Measurements from ENCODE around the gene MKRN2. TPM values are rescaled to one million over a fixed set of nuclear protein-coding genes. Genes with fewer than 3 reads are reported as not detected.
"Not testable (repeated sequence)": the region's sequence is repeated elsewhere in the genome, so short reads cannot be mapped to it uniquely, and the experiment has no call there.

Gene MKRN2, protein sequence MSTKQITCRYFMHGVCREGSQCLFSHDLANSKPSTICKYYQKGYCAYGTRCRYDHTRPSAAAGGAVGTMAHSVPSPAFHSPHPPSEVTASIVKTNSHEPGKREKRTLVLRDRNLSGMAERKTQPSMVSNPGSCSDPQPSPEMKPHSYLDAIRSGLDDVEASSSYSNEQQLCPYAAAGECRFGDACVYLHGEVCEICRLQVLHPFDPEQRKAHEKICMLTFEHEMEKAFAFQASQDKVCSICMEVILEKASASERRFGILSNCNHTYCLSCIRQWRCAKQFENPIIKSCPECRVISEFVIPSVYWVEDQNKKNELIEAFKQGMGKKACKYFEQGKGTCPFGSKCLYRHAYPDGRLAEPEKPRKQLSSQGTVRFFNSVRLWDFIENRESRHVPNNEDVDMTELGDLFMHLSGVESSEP
- total RNA-seq = 10 to 100 TPM; 23.9 to 31.7 TPM
- long read RNA-seq, transcript MKRN2-202 (7 exons, 1,436 nt) = minor isoform, 5 of 123 reads
- long read RNA-seq, transcript MKRN2-201 (8 exons, 2,848 nt) = major isoform, 107 of 123 reads
- long read RNA-seq, partial matches to known transcripts = 1 of 123 reads
- long read RNA-seq, other reads (novel, unspliced or antisense) = 9 of 123 reads

DNA sequence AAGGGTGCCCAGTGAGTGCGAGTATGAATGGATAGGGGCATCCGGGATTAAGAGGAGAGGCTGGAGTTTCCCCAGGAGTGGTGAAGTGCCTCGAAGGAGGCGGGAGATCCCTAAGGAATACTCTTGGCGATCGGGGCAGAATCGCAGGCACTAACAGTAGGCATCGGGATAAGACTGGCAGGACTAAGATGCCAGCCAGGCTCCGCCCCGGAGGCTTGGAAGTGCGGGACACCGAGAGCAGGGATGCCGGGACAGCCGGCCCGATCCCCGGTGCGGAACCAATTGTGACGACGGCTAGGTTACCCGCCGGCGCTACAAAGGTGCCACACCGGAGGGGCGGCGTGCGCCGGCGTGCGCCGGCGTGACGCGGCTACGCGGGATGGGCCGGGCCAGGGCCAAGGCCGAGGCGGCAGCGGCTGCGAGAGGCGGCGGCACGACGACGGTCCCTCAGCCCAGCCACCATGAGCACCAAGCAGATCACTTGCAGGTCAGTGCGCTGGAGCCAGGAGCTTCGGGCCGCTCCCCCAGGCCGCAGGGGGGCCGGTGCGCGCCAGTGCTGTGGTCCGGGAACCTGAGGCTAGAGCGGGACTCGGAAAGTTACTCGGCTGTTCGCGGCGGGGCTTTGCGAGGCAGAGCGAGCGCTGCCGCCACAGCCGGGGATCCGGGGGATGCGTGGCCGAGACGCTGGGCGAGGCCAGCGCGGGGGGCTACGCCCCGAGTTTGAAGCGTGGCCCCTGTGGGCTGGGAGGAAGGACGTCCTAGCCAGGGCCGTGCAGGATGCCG, at the start of gene MKRN2:
Gene MKRN2 (plus strand): TSS at position 398 of the 783 bp plus-strand sequence. CDS start 64 bp downstream, at position 462.
- peak; percentile 97 to 98 for ATAC-seq
- intact Hi-C loops (cut with DNase I) = loop anchor here in 1 of 2 donors (5.0 kb wide), 1 partner anchor 105 kb away; the partner anchor contains the start of gene RAF1
- peak; percentile 89 for DNase-seq

- DNase-seq (peak; percentile 26), ATAC-seq (peak; percentile 19 to 72)
- intact Hi-C loops (cut with DNase I) = no loop called here
Measured at GRCh38 chr3:12507591-12508281, 49.2 kb upstream of the MKRN2 start.

DNA sequence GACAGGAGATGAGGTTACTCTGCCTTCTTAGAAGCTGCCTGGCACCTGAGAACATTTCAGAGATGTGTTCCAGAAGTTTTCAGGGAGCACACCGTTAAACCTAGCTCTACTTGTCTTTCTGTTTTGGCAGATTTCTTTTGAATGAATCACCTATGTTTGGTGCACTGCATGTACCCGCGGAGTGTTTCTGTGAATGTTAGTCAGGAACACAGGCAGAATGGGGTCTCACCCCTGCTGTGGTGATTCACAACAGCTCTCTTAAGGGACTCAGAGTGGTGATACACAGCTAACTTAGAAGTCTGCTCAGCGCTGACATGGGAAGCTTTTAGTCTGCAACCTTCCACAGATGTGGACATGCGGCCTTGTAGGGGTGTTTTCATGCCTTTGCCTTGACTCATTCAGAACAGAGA, 48.6 kb upstream of the MKRN2 start:
- ATAC-seq (peak; percentile 34 to 93), DNase-seq (no peak)
- intact Hi-C loops (cut with DNase I) = no loop called here

DNA sequence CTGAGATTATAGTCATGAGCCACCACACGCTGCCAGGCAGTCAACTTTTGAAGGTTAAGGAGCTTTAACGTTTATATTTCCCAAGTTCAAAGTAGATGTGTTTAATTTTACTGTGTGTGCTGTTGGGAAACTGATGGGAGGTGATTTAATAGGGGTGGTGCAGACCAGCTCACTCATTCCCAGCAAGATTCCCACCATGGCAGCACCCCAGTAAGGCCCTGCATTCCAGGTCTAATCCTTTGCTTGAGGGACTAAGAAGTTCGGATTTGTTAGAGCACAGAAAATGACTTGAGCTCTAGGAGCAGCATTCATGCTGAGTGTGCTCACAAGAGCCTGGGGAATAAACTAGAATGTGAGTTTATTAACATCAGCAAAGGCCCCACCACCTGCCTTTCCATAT, 47.4 kb upstream of the MKRN2 start:
- intact Hi-C loops (cut with DNase I) = no loop called here
- no peak for ATAC-seq
- DNase-seq = no peak

GRCh38 chr3:12512534-12513118, 44.3 kb upstream of the MKRN2 start:
- intact Hi-C loops (cut with DNase I) = no loop called here
- ATAC-seq (no peak), DNase-seq (no peak)

- intact Hi-C loops (cut with DNase I) = no loop called here
- ATAC-seq = peak; percentile 86 to 94
Measured at GRCh38 chr3:12513694-12514446, 43.0 kb upstream of the MKRN2 start.

GRCh38 chr3:12515631-12516030, 41.3 kb upstream of the MKRN2 start:
- intact Hi-C loops (cut with DNase I) = no loop called here
- DNase-seq (no peak), ATAC-seq (no peak)

More at GRCh38 chr3:12513694-12514446, 43.0 kb upstream of the MKRN2 start:
- DNase-seq = peak; percentile 35

DNA sequence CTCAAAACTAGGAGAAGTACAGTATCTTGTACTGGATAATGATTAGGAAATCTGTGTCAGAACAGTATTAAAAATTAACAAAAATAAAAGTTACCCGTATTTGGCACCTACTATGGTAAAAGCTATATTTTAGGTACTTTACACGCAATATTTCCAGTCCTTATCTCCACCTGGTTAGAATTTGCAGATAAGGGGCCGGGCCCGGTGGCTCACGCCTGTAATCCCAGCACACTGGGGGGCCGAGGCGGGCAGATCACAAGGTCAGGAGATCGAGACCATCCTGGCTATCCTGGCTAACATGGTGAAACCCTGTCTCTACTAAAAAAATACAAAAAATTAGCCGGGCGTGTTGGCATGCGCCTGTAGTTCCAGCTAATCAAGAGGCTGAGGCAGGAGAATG, 40.0 kb upstream of the MKRN2 start:
- ATAC-seq (no peak), DNase-seq (no peak)
- intact Hi-C loops (cut with DNase I) = no loop called here

- intact Hi-C loops (cut with DNase I) = no loop called here
- DNase-seq (no peak), ATAC-seq (no peak)
Measured at GRCh38 chr3:12518261-12519028, 38.4 kb upstream of the MKRN2 start.

DNA sequence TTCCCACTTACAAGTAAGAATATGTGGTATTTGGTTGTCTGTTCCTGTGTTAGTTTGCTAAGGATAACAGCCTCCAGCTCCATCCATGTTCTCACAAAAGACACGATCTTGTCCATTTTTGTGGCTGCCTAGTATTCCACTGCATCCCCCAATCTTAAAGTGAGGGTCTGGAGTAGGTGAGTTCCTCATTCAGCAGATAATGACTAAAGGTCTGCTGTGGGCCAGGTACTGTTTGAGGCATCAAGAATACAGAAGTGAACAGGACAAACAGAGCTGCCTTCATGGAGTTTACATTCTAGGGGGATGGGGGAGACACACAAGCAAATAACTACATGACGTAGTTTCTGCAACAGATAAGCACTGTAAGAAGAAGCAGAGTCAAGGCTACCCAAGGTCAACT, 35.9 kb upstream of the MKRN2 start:
- DNase-seq = no peak
- ATAC-seq = no peak
- intact Hi-C loops (cut with DNase I) = no loop called here

DNA sequence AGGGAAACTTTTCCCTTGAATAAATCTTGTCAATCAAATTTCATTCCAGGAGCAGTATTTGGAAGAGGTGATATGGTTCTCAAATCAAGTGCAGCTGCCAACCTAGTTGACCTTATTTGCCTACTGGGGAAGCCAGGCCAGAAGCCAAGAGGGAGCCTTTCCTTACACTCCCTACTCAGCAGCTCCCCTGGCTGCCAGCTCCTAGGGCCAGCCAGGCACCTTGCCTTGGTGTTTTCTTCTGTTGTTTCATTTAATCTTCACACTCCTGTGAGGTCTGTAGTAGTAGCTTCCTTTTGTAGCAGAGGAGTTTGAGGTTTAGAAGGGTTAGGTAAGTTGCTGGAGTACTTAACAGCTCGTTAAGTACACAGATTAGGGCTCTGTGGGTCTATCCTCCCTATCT, 34.2 kb upstream of the MKRN2 start:
- DNase-seq (peak; percentile 50), ATAC-seq (peak; percentile 53 to 92)
- intact Hi-C loops (cut with DNase I) = no loop called here

DNA sequence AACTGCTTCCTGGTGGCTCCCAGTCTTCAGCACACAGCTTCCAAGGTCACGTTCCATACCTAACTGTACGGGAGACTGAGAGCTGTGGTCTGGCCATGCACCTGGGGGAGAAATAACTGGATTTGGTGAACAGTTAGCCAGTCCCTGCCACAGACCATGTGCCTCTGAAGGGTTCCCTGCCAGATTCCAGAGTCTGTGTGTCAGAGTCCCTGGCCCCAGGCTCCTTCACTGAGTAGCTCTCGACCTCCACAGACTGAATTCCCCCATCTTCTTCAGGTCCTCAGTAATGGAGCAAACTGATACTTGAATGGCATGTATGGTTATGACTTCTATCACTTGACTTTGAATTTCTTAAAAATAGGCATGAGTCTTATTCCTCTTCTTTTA, 29.1 kb upstream of the MKRN2 start:
- intact Hi-C loops (cut with DNase I) = no loop called here

GRCh38 chr3:12532182-12532581, 24.7 kb upstream of the MKRN2 start:
- intact Hi-C loops (cut with DNase I) = no loop called here

More for the DNA sequence above, 29.1 kb upstream of the MKRN2 start:
- DNase-seq (no peak), ATAC-seq (no peak)

GRCh38 chr3:12536423-12536822, 20.5 kb upstream of the MKRN2 start:
- DNase-seq = no peak
- intact Hi-C loops (cut with DNase I) = no loop called here
- no peak for ATAC-seq

More at GRCh38 chr3:12532182-12532581, 24.7 kb upstream of the MKRN2 start:
- DNase-seq (no peak), ATAC-seq (no peak)

DNA sequence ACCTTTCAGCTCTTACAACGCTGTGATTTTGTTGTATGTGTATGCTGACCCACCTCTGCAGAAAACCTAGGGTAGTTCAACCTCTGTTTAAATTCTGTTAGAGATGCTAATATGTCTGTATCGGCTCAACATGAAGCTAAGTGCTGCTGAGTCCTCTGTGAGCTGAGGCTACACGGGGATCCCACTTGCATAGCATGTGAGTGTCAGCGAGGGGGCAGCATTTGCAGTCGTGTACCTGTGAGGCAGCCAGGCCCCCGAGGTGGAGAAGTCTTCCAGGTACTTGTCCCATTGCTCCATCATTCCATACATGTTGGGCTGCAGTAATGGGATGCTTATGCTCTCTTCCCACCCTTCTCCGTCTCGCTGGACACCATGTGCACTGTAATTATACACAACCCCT, 15.3 kb upstream of the MKRN2 start:
- ATAC-seq (peak in 1 of 2 donors; percentile 52), DNase-seq (peak; percentile 27)
- intact Hi-C loops (cut with DNase I) = no loop called here

GRCh38 chr3:12543497-12543896, 13.4 kb upstream of the MKRN2 start:
- ATAC-seq; DNase-seq; intact Hi-C loops (cut with DNase I): not testable (repeated sequence)
